GM18867 (cell line): ENCODE data around the gene PRPS2.
A peak's percentile ranks its signal among the peaks of the same experiment; 100 is the strongest.

ENCODE experiments used
- ATAC-seq: cut with Tn5 transposase; IDR thresholded peaks from one replicate; pipeline ENCODE4 v1.9.1; 2021; ENCODE audit warnings: mild to moderate bottlenecking, moderate library complexity; ENCODE audit not compliant: unreplicated experiment

Gene PRPS2

GRCh38 chrX:12811658-12812057, 20.4 kb downstream of the PRPS2 start:
- no peak for ATAC-seq

GRCh38 chrX:12814420-12814819, 23.2 kb downstream of the PRPS2 start:
- ATAC-seq = peak; percentile 88

GRCh38 chrX:12817528-12817927, 26.3 kb downstream of the PRPS2 start:
- ATAC-seq = no peak

GRCh38 chrX:12819222-12819621, 28.0 kb downstream of the PRPS2 start:
- no peak for ATAC-seq

- no peak for ATAC-seq
Observed at GRCh38 chrX:12820737-12821136, 29.5 kb downstream of the PRPS2 start.

GRCh38 chrX:12824944-12825343, 33.7 kb downstream of the PRPS2 start:
- ATAC-seq = no peak

GRCh38 chrX:12825801-12826200, 34.6 kb downstream of the PRPS2 start:
- no peak for ATAC-seq

GRCh38 chrX:12843061-12843667, 52.0 kb downstream of the PRPS2 start:
- ATAC-seq = peak; percentile 17

- ATAC-seq = peak; percentile 96
Observed at GRCh38 chrX:12843668-12844279, 52.6 kb downstream of the PRPS2 start.

GRCh38 chrX:12844319-12844718, 53.1 kb downstream of the PRPS2 start:
- peak; percentile 34 for ATAC-seq

GRCh38 chrX:12865359-12865758, 74.1 kb downstream of the PRPS2 start:
- no peak for ATAC-seq

- ATAC-seq = peak; percentile 52
Observed at GRCh38 chrX:12866451-12867377, 75.5 kb downstream of the PRPS2 start, which contains the start of gene TLR7. TLR7 (plus strand) TSS chrX:12867072; CDS start chrX:12867579, 507 bp downstream.

- ATAC-seq = peak; percentile 33
Observed at GRCh38 chrX:12867685-12868084, 76.5 kb downstream of the PRPS2 start.

GRCh38 chrX:12868747-12869146, 77.5 kb downstream of the PRPS2 start:
- ATAC-seq = peak; percentile 68

GRCh38 chrX:12871257-12871656, 80.0 kb downstream of the PRPS2 start:
- no peak for ATAC-seq

- ATAC-seq = no peak
Observed at GRCh38 chrX:12872741-12873140, 81.5 kb downstream of the PRPS2 start.
